Gastroesophageal sphincter (tissue), 3 donors: ENCODE measurements around the gene SCFD2.

Source experiments
- CTCF ChIP-seq, 4 experiments: fragments of 200-600 bp in 2 of 4; fragments of 450-650 bp in 2 of 4; sonication (generic) in 1 of 4; IDR thresholded peaks; one replicate each; pipeline ENCODE4 v1.5.1; 2017 to 2019; ENCODE audit warnings: antibody characterized with exemption in 4 of 4, mild to moderate bottlenecking in 2 of 4, moderate library complexity in 2 of 4
- EP300 ChIP-seq: sonication (generic); formaldehyde crosslinking; IDR thresholded peaks from one replicate; pipeline ENCODE4 v1.6.1; 2017; ENCODE audit warnings: antibody characterized with exemption, mild to moderate bottlenecking
- POLR2A ChIP-seq, 2 donors: fragments of 450-650 bp; IDR thresholded peaks; one replicate each; pipeline ENCODE4 v1.6.1; 2017; ENCODE audit warnings: antibody characterized with exemption in 2 of 2, mild to moderate bottlenecking in 2 of 2, moderate library complexity in 1 of 2
- POLR2AphosphoS5 ChIP-seq: sonication (generic); formaldehyde crosslinking; IDR thresholded peaks from one replicate; pipeline ENCODE4 v1.6.1; 2017; ENCODE audit warnings: antibody characterized with exemption

GRCh38 chr4:53130896-53131561 is 234.8 kb downstream of the SCFD2 start:
- no peak for TF ChIP-seq CTCF (IDR thresholded peaks at IDR 0.05)
- TF ChIP-seq POLR2A (IDR thresholded peaks at IDR 0.05): no peak
- TF ChIP-seq EP300: no peak
- no peak for TF ChIP-seq POLR2AphosphoS5
